Ishikawa (cell line): Measurements from ENCODE around the gene PCNX4.

Experiments used
- CEBPB ChIP-seq: IDR thresholded peaks from 2 replicates; pipeline ENCODE4 v1.6.1; 2012
- CREB1 ChIP-seq: IDR thresholded peaks from 2 replicates; pipeline ENCODE4 v1.6.1; 2012; ENCODE audit warnings: low read depth
- EGR1 ChIP-seq: IDR thresholded peaks from 2 replicates; pipeline ENCODE4 v1.6.1; 2012
- EP300 ChIP-seq: IDR thresholded peaks from 2 replicates; pipeline ENCODE4 v1.6.1; 2012; ENCODE audit warnings: borderline replicate concordance
- FOXM1 ChIP-seq: IDR thresholded peaks from 2 replicates; pipeline ENCODE4 v1.6.1; 2012; ENCODE audit warnings: low read depth, borderline replicate concordance
- MAX ChIP-seq: IDR thresholded peaks from 2 replicates; pipeline ENCODE4 v1.6.1; 2012
- NFIC ChIP-seq: IDR thresholded peaks from 2 replicates; pipeline ENCODE4 v1.6.1; 2012
- RAD21 ChIP-seq: IDR thresholded peaks from 2 replicates; pipeline ENCODE4 v1.6.1; 2012; ENCODE audit warnings: low read depth
- TAF1 ChIP-seq: IDR thresholded peaks from 2 replicates; pipeline ENCODE4 v1.6.1; 2012; ENCODE audit warnings: low read depth, mild to moderate bottlenecking
- TCF12 ChIP-seq: IDR thresholded peaks from 2 replicates; pipeline ENCODE4 v1.6.1; 2012; ENCODE audit warnings: low read depth
- TEAD4 ChIP-seq: IDR thresholded peaks from 2 replicates; pipeline ENCODE4 v1.6.1; 2012
- YY1 ChIP-seq: IDR thresholded peaks from 2 replicates; pipeline ENCODE4 v1.6.1; 2012; ENCODE audit warnings: low read depth
- ZBTB7A ChIP-seq: IDR thresholded peaks from 2 replicates; pipeline ENCODE4 v1.6.1; 2012; ENCODE audit warnings: low read depth
- TF ChIP-seq, protein P1 (sequence below): IDR thresholded peaks from 2 replicates; pipeline ENCODE4 v1.6.1; 2012
- TF ChIP-seq, protein P2 (sequence below): IDR thresholded peaks from 2 replicates; pipeline ENCODE4 v1.6.1; 2012; ENCODE audit warnings: low read depth, mild to moderate bottlenecking

Gene PCNX4

DNA sequence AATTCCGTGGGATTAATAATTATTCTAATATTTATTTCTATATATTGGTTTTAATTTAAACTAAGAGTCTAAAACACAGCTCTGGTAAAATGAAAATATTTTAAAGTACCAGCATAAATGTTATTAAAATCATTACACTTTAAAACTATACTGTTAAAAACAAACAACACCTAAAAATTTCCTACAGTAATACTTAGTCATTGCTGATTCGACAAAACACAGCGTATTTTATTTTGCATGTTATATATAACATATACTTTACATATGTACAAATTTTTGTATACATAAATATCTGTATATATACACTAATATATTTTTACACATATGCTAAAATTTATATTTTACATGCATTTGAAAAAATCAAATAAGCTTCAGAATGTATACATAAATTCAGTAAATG is 6.0 kb upstream of the PCNX4 start:
- TF ChIP-seq TCF12 (no peak), YY1 (no peak), NFIC (no peak), TAF1 (no peak), EP300 (no peak), CREB1 (no peak), FOXM1 (no peak), TEAD4 (no peak), MAX (no peak), ZBTB7A (no peak), EGR1 (no peak)
- TF ChIP-seq, protein P1, sequence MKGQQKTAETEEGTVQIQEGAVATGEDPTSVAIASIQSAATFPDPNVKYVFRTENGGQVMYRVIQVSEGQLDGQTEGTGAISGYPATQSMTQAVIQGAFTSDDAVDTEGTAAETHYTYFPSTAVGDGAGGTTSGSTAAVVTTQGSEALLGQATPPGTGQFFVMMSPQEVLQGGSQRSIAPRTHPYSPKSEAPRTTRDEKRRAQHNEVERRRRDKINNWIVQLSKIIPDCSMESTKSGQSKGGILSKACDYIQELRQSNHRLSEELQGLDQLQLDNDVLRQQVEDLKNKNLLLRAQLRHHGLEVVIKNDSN: no peak

DNA sequence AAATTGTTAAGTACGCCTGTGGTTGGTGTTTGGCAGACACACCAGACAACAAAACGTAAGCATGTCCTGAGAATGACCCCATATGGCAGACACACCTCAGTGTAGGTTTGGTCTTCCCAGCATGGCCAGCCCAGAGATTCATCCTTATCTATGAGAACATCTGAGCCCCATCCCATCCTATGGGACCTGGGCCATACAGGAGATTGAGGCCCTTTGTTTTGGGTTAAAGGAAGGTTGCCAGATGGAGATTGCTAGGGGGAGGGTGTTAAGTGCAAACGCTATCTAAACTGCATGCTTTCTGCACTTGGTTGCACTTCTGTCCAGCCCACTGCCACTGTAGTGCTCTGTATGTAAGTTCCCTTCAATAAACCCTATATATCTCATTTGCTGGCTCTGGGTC is 4.1 kb upstream of the PCNX4 start:
- TF ChIP-seq NFIC (no peak), ZBTB7A (no peak), TEAD4 (no peak), RAD21 (no peak), EP300 (no peak), MAX (no peak), TAF1 (no peak), FOXM1 (no peak)

- no peak for TF ChIP-seq CEBPB
- TF ChIP-seq MAX: no peak
- TF ChIP-seq EGR1: no peak
- TF ChIP-seq, protein P2, sequence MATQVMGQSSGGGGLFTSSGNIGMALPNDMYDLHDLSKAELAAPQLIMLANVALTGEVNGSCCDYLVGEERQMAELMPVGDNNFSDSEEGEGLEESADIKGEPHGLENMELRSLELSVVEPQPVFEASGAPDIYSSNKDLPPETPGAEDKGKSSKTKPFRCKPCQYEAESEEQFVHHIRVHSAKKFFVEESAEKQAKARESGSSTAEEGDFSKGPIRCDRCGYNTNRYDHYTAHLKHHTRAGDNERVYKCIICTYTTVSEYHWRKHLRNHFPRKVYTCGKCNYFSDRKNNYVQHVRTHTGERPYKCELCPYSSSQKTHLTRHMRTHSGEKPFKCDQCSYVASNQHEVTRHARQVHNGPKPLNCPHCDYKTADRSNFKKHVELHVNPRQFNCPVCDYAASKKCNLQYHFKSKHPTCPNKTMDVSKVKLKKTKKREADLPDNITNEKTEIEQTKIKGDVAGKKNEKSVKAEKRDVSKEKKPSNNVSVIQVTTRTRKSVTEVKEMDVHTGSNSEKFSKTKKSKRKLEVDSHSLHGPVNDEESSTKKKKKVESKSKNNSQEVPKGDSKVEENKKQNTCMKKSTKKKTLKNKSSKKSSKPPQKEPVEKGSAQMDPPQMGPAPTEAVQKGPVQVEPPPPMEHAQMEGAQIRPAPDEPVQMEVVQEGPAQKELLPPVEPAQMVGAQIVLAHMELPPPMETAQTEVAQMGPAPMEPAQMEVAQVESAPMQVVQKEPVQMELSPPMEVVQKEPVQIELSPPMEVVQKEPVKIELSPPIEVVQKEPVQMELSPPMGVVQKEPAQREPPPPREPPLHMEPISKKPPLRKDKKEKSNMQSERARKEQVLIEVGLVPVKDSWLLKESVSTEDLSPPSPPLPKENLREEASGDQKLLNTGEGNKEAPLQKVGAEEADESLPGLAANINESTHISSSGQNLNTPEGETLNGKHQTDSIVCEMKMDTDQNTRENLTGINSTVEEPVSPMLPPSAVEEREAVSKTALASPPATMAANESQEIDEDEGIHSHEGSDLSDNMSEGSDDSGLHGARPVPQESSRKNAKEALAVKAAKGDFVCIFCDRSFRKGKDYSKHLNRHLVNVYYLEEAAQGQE: no peak
- TF ChIP-seq CREB1: no peak
- TF ChIP-seq TCF12: no peak
- no peak for TF ChIP-seq RAD21
- no peak for TF ChIP-seq ZBTB7A
- no peak for TF ChIP-seq TAF1
- TF ChIP-seq NFIC: no peak
- no peak for TF ChIP-seq YY1
- TF ChIP-seq EP300: no peak
Observed at GRCh38 chr14:60089221-60089620, 2.5 kb upstream of the PCNX4 start.

- peak; percentile 83 for TF ChIP-seq NFIC
- TF ChIP-seq MAX: no peak
- TF ChIP-seq TEAD4: 0 out of 2 replicates have a peak, but pooled peaks have one; percentile 1
Observed at GRCh38 chr14:60090864-60091519, 731 bp upstream of the PCNX4 start.

GRCh38 chr14:60092526-60092920 is 800 bp downstream of the PCNX4 start:
- TF ChIP-seq FOXM1 (no peak), ZBTB7A (no peak), TCF12 (no peak)
- TF ChIP-seq, protein P1: no peak

GRCh38 chr14:60093080-60093479 is 1.4 kb downstream of the PCNX4 start:
- TF ChIP-seq CEBPB (no peak), TAF1 (no peak), ZBTB7A (no peak), FOXM1 (no peak), TEAD4 (no peak), TCF12 (no peak), RAD21 (no peak), EP300 (no peak), NFIC (no peak), EGR1 (no peak), MAX (no peak), YY1 (no peak), CREB1 (no peak)
- TF ChIP-seq, protein P2: no peak
- TF ChIP-seq, protein P1: no peak
